Stimulated activated effector memory CD8-positive, alpha-beta T cell treated with anti-CD3 and anti-CD28 coated beads, Interleukin-12 subunit alpha, Interleukin-12 subunit beta, amount 100 ng/mL, for 72 hours (primary cell): ENCODE results near the gene ADGRE1.

ENCODE experiments used
- ATAC-seq: fragments of 150-1000 bp; cut with Tn5 transposase; 2 replicates; pipeline ENCODE4 v1.10.0; 2021
- DNase-seq, 2 donors: peaks; one replicate each; pipeline ENCODE4 v3.0.0; 2021 to 2022; ENCODE audit warnings: low spot score in 2 of 2
- H3K27ac Mint-ChIP-seq: one replicate; pipeline ENCODE4 v1.8.0; 2022; ENCODE audit warnings: mild to moderate bottlenecking, mixed read lengths
- H3K36me3 Mint-ChIP-seq: one replicate; pipeline ENCODE4 v1.8.0; 2022; ENCODE audit warnings: mild to moderate bottlenecking, mixed read lengths
- H3K4me1 Mint-ChIP-seq: one replicate; pipeline ENCODE4 v1.8.0; 2022; ENCODE audit warnings: mixed read lengths
- H3K4me3 Mint-ChIP-seq: one replicate; pipeline ENCODE4 v1.8.0; 2022; ENCODE audit warnings: mild to moderate bottlenecking, mixed read lengths
- H3K9me3 Mint-ChIP-seq: one replicate; pipeline ENCODE4 v1.8.0; 2022; ENCODE audit warnings: mixed read lengths

The ADGRE1 gene

DNA sequence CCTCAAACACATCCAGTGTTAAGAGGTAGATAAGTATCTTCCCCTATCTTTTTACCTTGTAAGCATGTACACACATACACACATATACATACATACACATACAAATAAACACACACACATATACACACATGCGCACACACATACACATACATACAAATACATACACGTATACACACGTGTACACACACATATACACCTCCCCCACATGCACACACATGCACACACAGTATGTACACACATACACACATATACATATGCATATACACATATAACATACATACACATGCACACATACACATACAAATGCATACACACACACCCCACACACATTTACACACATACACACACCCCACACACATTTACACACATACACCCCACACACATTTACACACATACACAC is 24.1 kb downstream of the ADGRE1 start:
- no peaks in the 10 kb centered on the region for H3K4me1 Mint-ChIP-seq
- no peak overlapping the region for H3K4me3 Mint-ChIP-seq
- no peaks in the 10 kb centered on the region for H3K36me3 Mint-ChIP-seq
- peaks cover 5% of the 10 kb centered on the region for H3K9me3 Mint-ChIP-seq
- H3K27ac Mint-ChIP-seq: no peak overlapping the region
- DNase-seq: no peak
- ATAC-seq: no peak

DNA sequence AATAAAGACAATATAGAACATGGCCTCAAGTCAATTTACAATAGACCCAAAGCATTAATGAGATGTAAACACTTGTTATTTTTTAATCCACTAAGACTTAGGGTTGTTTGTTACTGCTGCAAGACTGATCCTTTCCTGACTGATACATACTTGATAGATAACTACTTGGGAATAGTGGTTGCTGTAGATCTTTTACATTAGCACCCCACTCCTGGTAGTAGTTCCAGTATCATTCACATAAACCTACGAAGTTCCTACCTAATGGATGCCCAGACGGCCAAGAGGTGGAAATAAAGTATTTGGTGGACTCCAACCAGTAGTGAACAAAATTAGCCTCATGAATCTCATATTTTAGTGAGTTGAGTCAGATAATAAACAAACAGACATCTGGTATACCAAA is 26.9 kb downstream of the ADGRE1 start:
- no peaks in the 10 kb centered on the region for H3K4me1 Mint-ChIP-seq
- H3K27ac Mint-ChIP-seq: no peak overlapping the region
- H3K36me3 Mint-ChIP-seq: no peaks in the 10 kb centered on the region
- ATAC-seq (no peak), DNase-seq (no peak)
- H3K4me3 Mint-ChIP-seq: no peak overlapping the region
- peaks cover 5% of the 10 kb centered on the region for H3K9me3 Mint-ChIP-seq

- ATAC-seq (no peak), DNase-seq (no peak)
- H3K9me3 Mint-ChIP-seq: peaks cover 5% of the 10 kb centered on the region
- H3K4me1 Mint-ChIP-seq: no peaks in the 10 kb centered on the region
- H3K36me3 Mint-ChIP-seq: no peaks in the 10 kb centered on the region
- no peak overlapping the region for H3K27ac Mint-ChIP-seq
- no peak overlapping the region for H3K4me3 Mint-ChIP-seq
Measured at GRCh38 chr19:6916952-6917351, 29.6 kb downstream of the ADGRE1 start.

- Mint-ChIP-seq H3K9me3 (peaks cover 7% of the 10 kb centered on the region), H3K36me3 (no peaks in the 10 kb centered on the region), H3K27ac (no peak overlapping the region), H3K4me1 (peaks cover 9% of the 10 kb centered on the region), H3K4me3 (no peak overlapping the region)
- DNase-seq: no peak
- no peak for ATAC-seq
Measured at GRCh38 chr19:6925386-6925785, 38.0 kb downstream of the ADGRE1 start.

DNA sequence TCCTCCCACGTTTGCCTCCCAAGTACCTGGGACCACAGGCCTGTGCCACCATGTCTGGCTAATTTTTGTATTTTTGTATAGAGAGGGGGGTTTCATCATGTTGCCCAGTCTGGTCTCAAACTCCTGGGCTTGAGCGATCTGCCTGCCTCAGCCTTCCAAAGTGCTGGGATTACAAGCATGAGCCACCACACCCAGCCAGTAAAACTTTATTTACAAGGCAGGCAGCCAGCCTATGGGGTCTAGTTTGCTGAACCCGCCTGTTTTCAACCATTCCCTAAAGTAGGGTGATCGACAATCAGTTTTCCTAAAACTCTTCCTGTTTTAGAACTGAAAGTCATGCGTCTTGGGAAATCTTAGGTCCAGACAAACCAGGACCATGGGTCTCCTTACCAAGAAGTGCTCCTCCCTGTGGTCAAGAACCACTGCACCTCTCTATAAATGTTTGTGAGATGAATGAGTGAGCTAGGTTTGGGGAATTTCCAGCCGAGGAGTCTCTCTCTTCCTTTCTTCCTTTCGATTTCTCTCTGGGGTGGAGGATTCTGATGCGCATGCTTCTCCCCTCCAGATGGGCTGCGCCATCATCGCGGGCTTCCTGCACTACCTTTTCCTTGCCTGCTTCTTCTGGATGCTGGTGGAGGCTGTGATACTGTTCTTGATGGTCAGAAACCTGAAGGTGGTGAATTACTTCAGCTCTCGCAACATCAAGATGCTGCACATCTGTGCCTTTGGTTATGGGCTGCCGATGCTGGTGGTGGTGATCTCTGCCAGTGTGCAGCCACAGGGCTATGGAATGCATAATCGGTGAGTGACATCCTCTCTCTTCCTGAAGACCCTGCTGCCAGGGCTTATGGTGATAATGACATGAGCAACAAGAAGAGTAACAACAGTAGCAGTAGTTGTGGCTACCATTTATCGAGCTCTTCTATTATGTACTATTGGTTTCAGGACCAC is 38.7 kb downstream of the ADGRE1 start:
- Mint-ChIP-seq H3K36me3 (no peaks in the 10 kb centered on the region), H3K4me3 (peak overlapping the region; percentile 40), H3K4me1 (peaks cover 9% of the 10 kb centered on the region), H3K9me3 (peaks cover 10% of the 10 kb centered on the region), H3K27ac (peak overlapping the region; percentile 11)
- ATAC-seq (peak; percentile 73), DNase-seq (no peak)

GRCh38 chr19:6930190-6930589 is 42.8 kb downstream of the ADGRE1 start:
- Mint-ChIP-seq H3K4me3 (no peak overlapping the region), H3K9me3 (peaks cover 10% of the 10 kb centered on the region), H3K36me3 (no peaks in the 10 kb centered on the region), H3K4me1 (peaks cover 9% of the 10 kb centered on the region), H3K27ac (no peak overlapping the region)
- ATAC-seq: no peak
- DNase-seq: no peak

GRCh38 chr19:6935069-6935468 is 47.7 kb downstream of the ADGRE1 start:
- Mint-ChIP-seq H3K4me1 (no peaks in the 10 kb centered on the region), H3K9me3 (peaks cover 4% of the 10 kb centered on the region), H3K27ac (no peak overlapping the region), H3K36me3 (no peaks in the 10 kb centered on the region), H3K4me3 (no peak overlapping the region)
- ATAC-seq (no peak), DNase-seq (no peak)

- H3K9me3 Mint-ChIP-seq: peaks cover 3% of the 10 kb centered on the region
- ATAC-seq (no peak), DNase-seq (no peak)
- H3K36me3 Mint-ChIP-seq: no peaks in the 10 kb centered on the region
- H3K4me1 Mint-ChIP-seq: no peaks in the 10 kb centered on the region
- no peak overlapping the region for H3K4me3 Mint-ChIP-seq
- H3K27ac Mint-ChIP-seq: no peak overlapping the region
Measured at GRCh38 chr19:6935618-6936017, 48.2 kb downstream of the ADGRE1 start.

- no peaks in the 10 kb centered on the region for H3K36me3 Mint-ChIP-seq
- H3K27ac Mint-ChIP-seq: no peak overlapping the region
- H3K4me1 Mint-ChIP-seq: peaks cover 9% of the 10 kb centered on the region
- H3K9me3 Mint-ChIP-seq: no peaks in the 10 kb centered on the region
- no peak for DNase-seq
- H3K4me3 Mint-ChIP-seq: no peak overlapping the region
- peak; percentile 69 for ATAC-seq
Measured at GRCh38 chr19:6945733-6946132, 58.4 kb downstream of the ADGRE1 start.

DNA sequence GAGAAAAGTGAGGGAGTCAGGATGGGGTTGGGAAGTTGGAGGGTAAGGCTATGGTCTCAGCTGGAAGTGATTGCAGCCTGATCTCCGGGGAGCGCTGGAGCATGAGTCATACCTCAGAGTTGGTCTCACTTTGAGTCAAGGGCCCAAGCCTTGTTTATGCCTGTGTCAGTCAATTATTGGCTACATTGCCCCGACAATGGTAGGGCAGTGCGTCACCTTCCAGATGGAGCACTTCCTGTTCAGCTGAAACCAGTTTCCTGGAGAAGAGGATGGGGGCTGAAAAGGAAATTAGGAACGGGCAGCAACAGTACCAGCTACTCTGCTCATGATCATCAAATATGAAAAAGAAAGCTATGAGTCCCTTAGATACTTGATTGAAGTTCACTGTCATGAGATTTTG is 60.4 kb downstream of the ADGRE1 start:
- H3K4me3 Mint-ChIP-seq: peak overlapping the region; percentile 42
- no peaks in the 10 kb centered on the region for H3K9me3 Mint-ChIP-seq
- peaks cover 9% of the 10 kb centered on the region for H3K4me1 Mint-ChIP-seq
- no peak overlapping the region for H3K27ac Mint-ChIP-seq
- ATAC-seq: peak; percentile 99
- peak; percentile 24 to 76 for DNase-seq
- H3K36me3 Mint-ChIP-seq: no peaks in the 10 kb centered on the region

DNA sequence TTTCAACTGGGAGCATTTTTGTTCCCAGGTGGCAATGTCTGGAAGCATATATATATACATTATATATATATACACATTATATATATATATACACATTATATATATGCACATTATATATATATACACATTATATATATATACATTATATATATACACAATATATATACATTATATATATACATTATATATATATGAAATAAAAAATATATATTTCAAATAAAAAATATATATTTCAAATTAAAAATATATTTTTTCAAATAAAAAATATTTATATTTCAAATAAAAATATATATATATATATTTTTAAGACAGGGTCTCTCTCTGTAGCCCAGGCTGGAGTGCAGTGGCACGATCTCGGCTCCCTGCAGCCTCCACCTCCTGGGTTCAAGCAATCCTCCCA is 61.5 kb downstream of the ADGRE1 start:
- peaks cover 9% of the 10 kb centered on the region for H3K4me1 Mint-ChIP-seq
- ATAC-seq (no peak), DNase-seq (no peak)
- no peaks in the 10 kb centered on the region for H3K9me3 Mint-ChIP-seq
- no peak overlapping the region for H3K27ac Mint-ChIP-seq
- no peaks in the 10 kb centered on the region for H3K36me3 Mint-ChIP-seq
- H3K4me3 Mint-ChIP-seq: no peak overlapping the region

GRCh38 chr19:6952956-6953355 is 65.6 kb downstream of the ADGRE1 start:
- H3K27ac Mint-ChIP-seq: no peak overlapping the region
- H3K36me3 Mint-ChIP-seq: no peaks in the 10 kb centered on the region
- no peaks in the 10 kb centered on the region for H3K9me3 Mint-ChIP-seq
- DNase-seq (no peak), ATAC-seq (no peak)
- H3K4me3 Mint-ChIP-seq: no peak overlapping the region
- H3K4me1 Mint-ChIP-seq: peaks cover 1% of the 10 kb centered on the region

DNA sequence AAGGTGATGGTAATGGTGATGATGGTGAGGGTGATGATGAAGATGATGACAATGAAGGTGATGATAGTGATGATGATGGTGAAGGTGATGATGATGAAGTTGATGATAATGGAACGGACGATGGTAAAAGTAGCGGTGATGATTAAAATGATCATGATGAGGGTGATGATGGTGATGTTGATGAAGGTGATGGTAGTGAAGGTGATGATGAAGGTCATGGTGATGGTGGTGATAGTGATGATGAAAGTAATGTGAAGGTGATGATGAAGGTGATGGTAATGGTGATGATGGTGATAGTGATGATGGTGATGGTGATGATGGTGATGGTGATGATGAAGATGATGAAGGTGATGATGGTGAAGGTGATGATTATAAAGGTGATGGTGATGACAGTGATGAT is 67.7 kb downstream of the ADGRE1 start:
- DNase-seq: no peak
- Mint-ChIP-seq H3K4me1 (no peaks in the 10 kb centered on the region), H3K4me3 (no peak overlapping the region), H3K27ac (no peak overlapping the region), H3K36me3 (no peaks in the 10 kb centered on the region), H3K9me3 (no peaks in the 10 kb centered on the region)
- ATAC-seq: no peak

- DNase-seq (no peak), ATAC-seq (no peak)
- Mint-ChIP-seq H3K4me3 (no peak overlapping the region), H3K9me3 (no peaks in the 10 kb centered on the region), H3K4me1 (no peaks in the 10 kb centered on the region), H3K27ac (no peak overlapping the region), H3K36me3 (no peaks in the 10 kb centered on the region)
Measured at GRCh38 chr19:6956573-6956972, 69.2 kb downstream of the ADGRE1 start.

DNA sequence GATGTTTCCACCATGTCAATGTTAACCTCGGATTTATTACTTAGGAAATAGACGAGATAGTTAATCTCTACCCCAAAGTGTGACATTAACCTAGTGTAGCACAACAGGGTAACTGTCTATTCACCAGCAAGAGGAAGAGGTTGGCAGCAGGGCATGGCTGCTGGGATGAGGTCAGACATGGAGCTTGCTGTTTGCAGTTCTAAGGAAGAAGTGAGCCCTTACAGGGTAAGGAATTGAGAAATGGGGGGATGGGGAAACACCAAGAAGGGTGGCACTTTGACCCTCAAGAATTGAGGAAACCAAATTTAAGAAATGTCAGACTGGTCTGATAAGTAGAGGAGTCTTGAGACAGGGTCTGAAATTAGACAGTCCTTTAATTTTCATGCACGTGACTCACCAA is 71.4 kb downstream of the ADGRE1 start:
- DNase-seq (no peak), ATAC-seq (no peak)
- H3K4me3 Mint-ChIP-seq: no peak overlapping the region
- peaks cover 4% of the 10 kb centered on the region for H3K4me1 Mint-ChIP-seq
- no peak overlapping the region for H3K27ac Mint-ChIP-seq
- no peaks in the 10 kb centered on the region for H3K36me3 Mint-ChIP-seq
- no peaks in the 10 kb centered on the region for H3K9me3 Mint-ChIP-seq

- Mint-ChIP-seq H3K27ac (no peak overlapping the region), H3K4me1 (peaks cover 4% of the 10 kb centered on the region), H3K4me3 (no peak overlapping the region), H3K9me3 (no peaks in the 10 kb centered on the region), H3K36me3 (no peaks in the 10 kb centered on the region)
- ATAC-seq: no peak
- no peak for DNase-seq
Measured at GRCh38 chr19:6963244-6963852, 76.0 kb downstream of the ADGRE1 start.
